ENCODE measurements around the gene CYTIP.
"Not testable (repeated sequence)": the region's sequence is repeated elsewhere in the genome, so short reads cannot be mapped to it uniquely, and the experiment has no call there.

The CYTIP gene

DNA sequence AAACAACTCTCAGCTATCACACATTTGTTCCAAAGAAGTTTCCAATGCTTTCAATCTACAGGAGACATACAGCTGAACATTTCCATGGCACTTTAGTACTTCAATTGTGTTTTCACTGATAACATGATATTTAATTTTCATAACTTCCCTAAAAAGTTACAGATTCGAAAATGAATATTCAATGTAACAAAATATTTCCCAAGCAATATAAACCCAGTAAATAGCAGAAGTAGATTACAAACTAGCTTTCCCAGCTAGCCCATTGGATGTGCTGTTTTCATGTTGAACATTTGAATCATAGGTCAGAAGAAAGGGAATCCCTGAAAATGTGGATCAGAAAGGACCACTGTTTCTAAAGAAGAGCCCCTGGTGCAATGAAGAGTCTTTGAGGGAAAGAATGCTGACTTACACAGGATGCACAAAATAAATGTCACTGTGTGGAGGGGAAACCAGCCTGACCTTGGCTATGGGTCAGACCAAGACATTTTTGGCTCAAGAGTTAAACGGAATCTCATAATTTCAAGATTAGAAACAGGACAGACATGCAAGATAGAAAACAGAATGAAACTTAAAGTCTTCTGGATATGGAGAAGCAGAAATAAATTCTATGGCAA, 22.5 kb downstream of the CYTIP start:
- DNase-seq, result no peak

- DNase-seq, result no peak
These were observed 23.0 kb downstream of the CYTIP start for GRCh38 chr2:157420771-157421323.

- no peak for DNase-seq
These were observed 24.8 kb downstream of the CYTIP start for GRCh38 chr2:157419031-157419575.

GRCh38 chr2:157418239-157418641, 25.6 kb downstream of the CYTIP start:
- no peak for DNase-seq

GRCh38 chr2:157415591-157416101, 28.2 kb downstream of the CYTIP start:
- DNase-seq, result peak; percentile 75

DNA sequence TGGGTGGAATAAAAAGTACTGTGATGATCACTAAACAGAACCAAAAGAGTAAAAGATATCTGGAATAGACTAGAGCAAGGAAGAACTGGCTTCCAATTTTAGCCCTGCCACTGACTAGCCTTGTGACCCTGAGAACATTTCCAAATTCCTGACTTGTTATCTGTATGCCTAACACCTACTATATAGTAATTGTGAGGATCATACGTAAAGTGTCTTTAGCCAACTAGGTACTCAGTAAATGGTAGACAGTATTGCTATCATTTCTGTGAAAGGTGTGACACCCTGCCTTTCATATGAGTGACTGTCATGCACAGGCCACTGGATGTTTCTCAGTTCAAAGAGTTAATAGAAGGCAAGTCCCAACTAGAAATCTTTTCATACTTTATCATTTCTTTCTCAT, 29.8 kb downstream of the CYTIP start:
- DNase-seq, result no peak

DNA sequence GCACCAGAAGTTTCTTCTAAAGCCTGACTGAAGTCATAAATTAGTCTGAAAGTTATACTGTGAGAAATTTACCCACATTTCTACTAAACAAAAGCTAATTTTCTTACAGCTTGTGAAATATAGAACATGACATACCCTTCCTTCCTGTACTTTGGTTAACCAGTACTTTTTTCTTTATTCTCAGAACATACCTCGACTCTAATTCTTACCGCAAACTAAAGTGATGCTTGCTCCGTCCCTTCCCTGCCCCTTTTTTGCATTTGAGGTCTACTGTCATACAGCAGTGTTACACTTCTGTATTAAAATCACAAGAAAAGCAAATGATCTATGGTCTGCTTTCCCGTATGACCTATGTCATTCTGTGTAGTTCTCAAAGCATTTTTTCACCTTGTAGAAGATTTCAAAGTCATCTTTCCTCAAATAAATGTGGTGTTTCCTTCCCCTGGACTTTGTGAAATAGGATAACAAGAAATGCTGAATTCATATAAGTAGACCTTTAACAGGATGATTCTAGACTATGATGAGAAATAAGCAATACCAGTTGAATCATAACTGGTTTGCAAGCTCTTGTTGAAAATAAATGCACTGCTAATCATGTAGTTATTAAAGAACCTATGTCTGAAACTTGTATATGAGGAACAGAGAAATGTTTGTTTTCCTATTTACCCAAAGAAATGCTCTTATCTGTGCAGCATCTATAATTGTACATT, 30.4 kb downstream of the CYTIP start:
- DNase-seq, result no peak

DNA sequence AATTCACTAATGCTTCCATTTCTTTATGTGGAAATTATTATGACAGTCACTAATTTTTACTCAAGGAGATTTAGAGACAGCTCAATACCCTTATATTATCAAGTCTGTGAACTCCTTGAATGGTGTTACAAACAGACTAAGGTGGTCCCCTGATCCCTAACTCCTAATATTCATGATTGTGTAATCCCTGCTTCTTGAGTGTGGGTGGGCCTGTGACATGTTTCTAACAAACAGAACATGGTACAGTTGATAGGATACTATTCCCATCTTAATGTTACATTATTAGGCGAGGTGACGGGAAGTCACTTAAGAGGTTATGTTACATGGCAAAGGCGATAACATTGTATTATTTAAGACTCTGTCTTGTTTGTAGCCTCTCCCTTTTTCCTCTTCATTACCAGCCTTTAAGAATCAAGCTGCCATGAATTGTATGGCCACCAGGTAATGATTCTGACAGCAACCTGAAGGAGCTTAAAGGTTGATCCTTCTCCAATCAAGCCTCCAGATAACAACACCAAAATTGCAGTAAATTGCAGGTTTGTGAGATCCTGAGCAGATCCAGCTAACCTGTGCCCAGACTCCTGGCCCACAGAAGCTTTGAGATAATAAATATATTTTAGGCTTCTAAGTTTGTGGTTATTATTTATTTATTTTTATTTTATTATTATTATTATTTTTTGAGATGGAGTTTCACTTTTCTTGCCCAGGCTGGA, 32.1 kb downstream of the CYTIP start:
- no peak for DNase-seq

DNA sequence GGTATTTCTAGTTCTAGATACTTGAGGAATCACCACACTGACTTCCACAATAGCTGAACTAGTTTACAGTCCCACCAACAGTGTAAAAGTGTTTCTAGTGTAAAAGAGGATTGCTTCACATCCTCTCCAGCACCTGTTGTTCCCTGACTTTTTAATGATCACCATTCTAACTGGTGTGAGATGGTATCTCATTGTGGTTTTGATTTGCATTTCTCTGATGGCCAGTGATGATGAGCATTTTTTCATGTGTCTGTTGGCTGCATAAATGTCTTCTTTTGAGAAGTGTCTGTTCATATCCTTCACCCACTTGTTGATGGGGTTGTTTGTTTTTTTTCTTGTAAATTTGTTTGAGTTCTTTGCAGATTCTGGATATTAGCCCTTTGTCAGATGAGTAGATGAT, 38.5 kb downstream of the CYTIP start:
- not testable (repeated sequence) for DNase-seq

DNA sequence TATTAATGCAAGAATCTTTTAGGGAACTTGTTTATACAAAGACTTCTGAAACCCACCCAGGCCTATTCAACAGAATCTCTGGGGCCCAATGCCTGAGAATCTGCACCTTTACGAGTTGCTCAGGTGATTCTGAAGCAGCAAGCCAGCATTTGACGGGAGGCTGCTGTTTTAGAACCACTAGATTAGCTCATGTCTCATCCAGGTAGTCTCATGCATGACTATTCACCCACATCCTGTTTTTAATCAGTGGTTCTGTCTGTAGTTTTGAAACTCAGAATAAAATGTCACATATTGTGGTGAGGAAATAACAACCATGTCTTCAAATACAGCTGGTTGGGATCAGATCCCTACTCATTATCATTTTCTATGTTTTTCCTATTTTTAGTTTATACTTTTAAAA, 39.5 kb downstream of the CYTIP start:
- DNase-seq, result no peak

DNA sequence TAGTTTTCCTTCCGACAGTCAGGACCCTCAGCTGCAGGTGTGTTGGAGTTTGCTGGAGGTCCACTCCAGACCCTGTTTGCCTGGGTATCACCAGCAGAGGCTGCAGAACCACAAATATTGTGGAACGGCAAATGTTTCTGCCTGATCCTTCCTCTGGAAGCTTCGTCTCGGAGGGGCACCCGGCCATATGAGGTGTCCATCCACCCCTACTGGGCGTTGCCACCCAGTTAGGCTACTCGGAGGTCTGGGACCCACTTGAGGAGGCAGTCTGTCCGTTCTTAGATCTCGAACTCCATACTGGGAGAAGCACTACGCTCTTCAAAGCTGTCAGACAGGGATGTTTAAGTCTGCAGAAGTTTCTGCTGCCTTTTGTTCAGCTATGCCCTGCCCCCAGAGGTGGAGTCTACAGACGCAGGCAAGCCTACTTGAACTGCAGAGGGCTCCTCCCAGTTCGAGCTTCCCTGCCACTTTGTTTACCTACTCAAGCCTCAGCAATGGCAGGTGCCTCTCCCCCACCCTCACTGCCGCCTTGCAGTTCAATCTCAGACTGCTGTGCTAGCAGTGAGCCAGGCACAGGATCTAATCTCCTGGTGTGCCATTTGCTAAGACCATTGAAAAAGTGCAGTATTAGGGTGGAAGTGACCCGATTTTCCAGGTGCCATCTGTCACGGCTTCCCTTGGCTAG, 40.9 kb downstream of the CYTIP start:
- not testable (repeated sequence) for DNase-seq

GRCh38 chr2:157395811-157396210, 48.1 kb downstream of the CYTIP start:
- no peak for DNase-seq

DNA sequence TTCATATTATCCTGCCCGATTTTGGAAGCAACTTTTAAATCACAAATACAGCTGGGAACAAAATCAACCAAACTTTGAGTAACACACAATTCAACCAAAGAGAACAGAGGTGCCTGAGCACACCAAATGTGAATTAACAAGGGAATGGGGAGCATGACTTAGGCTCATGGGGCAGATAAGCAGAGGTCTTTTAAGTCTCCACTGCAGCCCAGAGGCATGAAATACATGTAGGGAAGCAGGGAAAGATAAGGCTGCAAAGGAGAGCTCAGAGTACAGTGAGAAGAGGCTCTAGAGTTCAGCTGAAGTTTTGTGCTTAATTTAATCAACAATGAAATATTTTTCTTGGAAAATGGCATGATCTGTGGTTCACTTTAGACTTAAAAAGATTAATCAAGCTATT, 49.0 kb downstream of the CYTIP start:
- no peak for DNase-seq

- DNase-seq, result no peak
These were observed 50.5 kb downstream of the CYTIP start for GRCh38 chr2:157393348-157393747.

DNA sequence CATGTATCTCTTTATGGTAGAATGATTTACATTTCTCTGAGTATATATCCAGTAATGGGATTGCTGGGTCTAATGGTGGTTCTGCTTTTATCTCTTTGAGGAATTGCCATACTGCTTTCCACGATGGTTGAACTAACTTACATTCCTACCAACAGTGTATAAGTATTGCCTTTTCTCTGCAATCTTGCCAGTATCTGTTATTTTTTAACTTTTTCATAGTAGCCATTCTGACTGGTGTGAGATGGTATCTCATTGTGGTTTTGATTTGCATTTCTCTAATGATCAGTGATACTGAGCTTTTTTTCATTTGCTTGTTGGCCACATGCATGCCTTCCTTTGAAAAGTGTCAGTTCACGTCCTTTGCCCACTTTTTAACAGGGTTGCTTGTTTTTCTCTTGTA, 55.1 kb downstream of the CYTIP start:
- DNase-seq, result no peak

- DNase-seq, result no peak
These were observed 57.1 kb downstream of the CYTIP start for GRCh38 chr2:157386747-157387146.

- DNase-seq, result no peak
These were observed 57.6 kb downstream of the CYTIP start for GRCh38 chr2:157386247-157386646.

DNA sequence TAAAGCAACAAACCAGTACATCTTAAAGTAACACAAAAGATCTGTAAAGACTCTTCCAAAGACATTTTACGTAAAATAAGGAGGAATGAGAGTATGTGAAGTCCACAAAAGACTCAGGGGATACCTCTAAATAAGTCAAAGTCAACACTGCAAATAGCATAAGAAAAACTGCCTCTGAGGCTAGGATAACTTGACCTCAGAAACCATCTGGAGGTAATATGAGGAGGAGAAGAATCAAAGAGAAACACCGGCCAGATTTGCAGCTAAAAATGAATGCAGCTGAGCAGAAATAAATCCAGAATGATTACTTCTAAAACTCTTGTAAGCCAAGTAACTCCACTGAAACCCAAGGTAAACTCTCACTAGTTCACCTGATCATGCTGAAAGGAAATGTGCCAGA, 66.0 kb downstream of the CYTIP start:
- DNase-seq, result no peak

- no peak for DNase-seq
These were observed 67.8 kb downstream of the CYTIP start for GRCh38 chr2:157376041-157376440.

DNA sequence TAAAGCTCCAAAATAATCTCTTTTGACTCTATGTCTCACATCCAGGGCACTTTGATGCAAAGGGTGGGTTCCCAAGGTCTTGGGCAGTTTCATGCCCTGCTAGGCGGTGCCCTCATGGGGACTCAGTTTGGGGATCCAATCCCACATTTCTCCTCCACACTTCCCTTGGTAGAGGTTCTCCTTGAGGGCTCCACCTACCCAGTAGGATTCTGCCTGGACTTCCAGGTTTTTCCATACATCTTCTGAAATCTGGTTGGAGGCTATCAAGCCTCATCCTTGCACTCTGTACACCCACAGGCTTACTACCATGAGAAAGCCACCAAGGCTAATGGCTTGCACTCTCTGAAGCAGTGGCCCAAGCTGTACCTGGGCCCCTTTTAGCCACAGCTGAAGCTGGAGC, 68.5 kb downstream of the CYTIP start:
- DNase-seq, result no peak

DNA sequence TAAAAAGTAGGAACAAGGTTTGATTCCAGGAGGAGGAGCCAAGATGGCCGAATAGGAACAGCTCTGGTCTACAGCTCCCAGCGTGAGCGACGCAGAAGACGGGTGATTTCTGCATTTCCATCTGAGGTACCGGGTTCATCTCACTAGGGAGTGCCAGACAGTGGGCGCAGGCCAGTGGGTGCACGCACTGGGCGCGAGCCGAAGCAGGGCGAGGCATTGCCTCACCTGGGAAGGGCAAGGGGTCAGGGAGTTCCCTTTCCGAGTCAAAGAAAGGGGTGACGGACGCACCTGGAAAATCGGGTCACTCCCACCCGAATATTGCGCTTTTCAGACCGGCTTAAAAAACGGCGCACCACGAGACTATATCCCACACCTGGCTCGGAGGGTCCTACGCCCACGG, 75.4 kb downstream of the CYTIP start:
- not testable (repeated sequence) for DNase-seq

DNA sequence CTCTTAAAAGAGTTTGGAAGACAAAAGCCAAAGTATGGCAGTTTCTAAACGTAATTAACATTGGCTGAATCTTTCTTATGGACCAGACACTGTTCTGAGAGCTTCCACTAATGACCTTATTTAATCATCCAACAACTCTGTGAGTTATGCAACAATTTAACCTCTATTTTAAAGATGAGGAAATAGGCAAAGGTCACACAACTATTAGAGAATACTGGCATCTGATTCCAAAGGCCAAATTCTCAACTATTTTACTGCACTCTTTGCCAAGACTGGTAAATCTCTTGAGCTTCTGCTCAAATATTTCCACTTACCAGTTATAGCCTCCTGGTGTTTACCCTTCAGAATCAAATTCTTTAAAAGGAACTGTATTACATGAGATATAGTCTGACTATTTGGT, 76.2 kb downstream of the CYTIP start:
- no peak for DNase-seq
